ENCODE data around the gene CEP112.

Gene CEP112

GRCh38 chr17:66115246-66115645 lies 76.7 kb downstream of the CEP112 start:
- H3K9me3 Mint-ChIP-seq, result peaks cover 27% of the 10 kb centered on the region
- no peaks in the 10 kb centered on the region for H3K27me3 Mint-ChIP-seq (ENCODE audit: low read depth)
- no peak overlapping the region for H3K27ac Mint-ChIP-seq
- no peaks in the 10 kb centered on the region for H3K4me1 Mint-ChIP-seq
- H3K36me3 Mint-ChIP-seq (ENCODE audit: low read depth), result peaks cover 48% of the 10 kb centered on the region
- TF ChIP-seq CTCF (IDR thresholded peaks at IDR 0.05; ENCODE audit: unreplicated experiment in 3 of 3), result no peak
- no peak overlapping the region for H3K4me3 Mint-ChIP-seq

GRCh38 chr17:66114609-66115008 lies 77.3 kb downstream of the CEP112 start:
- peaks cover 44% of the 10 kb centered on the region for H3K36me3 Mint-ChIP-seq (ENCODE audit: low read depth)
- H3K27ac Mint-ChIP-seq, result no peak overlapping the region
- no peaks in the 10 kb centered on the region for H3K27me3 Mint-ChIP-seq (ENCODE audit: low read depth)
- no peak for TF ChIP-seq CTCF (IDR thresholded peaks at IDR 0.05; ENCODE audit: unreplicated experiment in 3 of 3)
- peaks cover 23% of the 10 kb centered on the region for H3K9me3 Mint-ChIP-seq
- no peak overlapping the region for H3K4me3 Mint-ChIP-seq
- H3K4me1 Mint-ChIP-seq, result no peaks in the 10 kb centered on the region

GRCh38 chr17:66107731-66108130 lies 84.2 kb downstream of the CEP112 start:
- H3K27me3 Mint-ChIP-seq (ENCODE audit: low read depth), result no peaks in the 10 kb centered on the region
- no peak for TF ChIP-seq CTCF (IDR thresholded peaks at IDR 0.05; ENCODE audit: unreplicated experiment in 3 of 3)
- H3K4me1 Mint-ChIP-seq, result no peaks in the 10 kb centered on the region
- no peak overlapping the region for H3K27ac Mint-ChIP-seq
- H3K36me3 Mint-ChIP-seq (ENCODE audit: low read depth), result peaks cover 80% of the 10 kb centered on the region
- H3K9me3 Mint-ChIP-seq, result peaks cover 46% of the 10 kb centered on the region
- H3K4me3 Mint-ChIP-seq, result no peak overlapping the region

- Mint-ChIP-seq H3K9me3 (peaks cover 45% of the 10 kb centered on the region), H3K4me3 (no peak overlapping the region), H3K27me3 (ENCODE audit: low read depth) (no peaks in the 10 kb centered on the region), H3K4me1 (no peaks in the 10 kb centered on the region), H3K36me3 (ENCODE audit: low read depth) (peaks cover 71% of the 10 kb centered on the region), H3K27ac (no peak overlapping the region)
- no peak for TF ChIP-seq CTCF (IDR thresholded peaks at IDR 0.05; ENCODE audit: unreplicated experiment in 3 of 3)
Observed at GRCh38 chr17:66098040-66098439, 93.9 kb downstream of the CEP112 start.

GRCh38 chr17:66094727-66095126 lies 97.2 kb downstream of the CEP112 start:
- TF ChIP-seq CTCF (IDR thresholded peaks at IDR 0.05; ENCODE audit: unreplicated experiment in 3 of 3), result no peak
- Mint-ChIP-seq H3K27me3 (ENCODE audit: low read depth) (no peaks in the 10 kb centered on the region), H3K36me3 (ENCODE audit: low read depth) (peaks cover 81% of the 10 kb centered on the region), H3K4me1 (no peaks in the 10 kb centered on the region), H3K9me3 (peaks cover 58% of the 10 kb centered on the region), H3K4me3 (no peak overlapping the region), H3K27ac (no peak overlapping the region)

- Mint-ChIP-seq H3K4me3 (no peak overlapping the region), H3K36me3 (ENCODE audit: low read depth) (peaks cover 77% of the 10 kb centered on the region), H3K27me3 (ENCODE audit: low read depth) (no peaks in the 10 kb centered on the region), H3K27ac (no peak overlapping the region), H3K4me1 (no peaks in the 10 kb centered on the region), H3K9me3 (peaks cover 52% of the 10 kb centered on the region)
- no peak for TF ChIP-seq CTCF (IDR thresholded peaks at IDR 0.05; ENCODE audit: unreplicated experiment in 3 of 3)
Observed at GRCh38 chr17:66091445-66092080, 100.4 kb downstream of the CEP112 start.
